GM12874 (cell line): ENCODE results near the gene NAA50.

Source experiments
- TF ChIP-seq, protein P1 (sequence below): IDR thresholded peaks from 2 replicates; pipeline ENCODE4 v1.5.1; 2011; ENCODE audit warnings: low read depth, mild to moderate bottlenecking, control low read depth, low read length, moderate library complexity; ENCODE audit not compliant: insufficient read depth

The NAA50 gene

DNA sequence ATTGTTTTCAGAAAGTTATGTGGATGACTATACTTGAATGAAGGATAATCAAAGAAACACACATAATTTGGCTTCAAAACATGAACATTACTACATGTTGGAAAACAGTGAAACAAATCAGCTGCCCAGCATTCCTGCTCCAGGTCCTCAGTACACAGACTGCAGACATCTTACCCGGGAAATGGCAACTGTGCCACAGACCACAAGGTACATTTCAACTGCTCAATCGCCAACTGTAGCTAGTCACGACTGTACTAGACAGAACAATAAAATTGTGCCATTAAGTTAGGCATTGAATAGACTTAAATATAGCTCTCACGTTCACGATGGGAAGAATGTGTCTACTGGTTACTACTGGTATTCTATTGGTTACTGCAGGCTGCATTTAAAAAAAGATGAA is 5.0 kb downstream of the NAA50 start:
- TF ChIP-seq, protein P1, sequence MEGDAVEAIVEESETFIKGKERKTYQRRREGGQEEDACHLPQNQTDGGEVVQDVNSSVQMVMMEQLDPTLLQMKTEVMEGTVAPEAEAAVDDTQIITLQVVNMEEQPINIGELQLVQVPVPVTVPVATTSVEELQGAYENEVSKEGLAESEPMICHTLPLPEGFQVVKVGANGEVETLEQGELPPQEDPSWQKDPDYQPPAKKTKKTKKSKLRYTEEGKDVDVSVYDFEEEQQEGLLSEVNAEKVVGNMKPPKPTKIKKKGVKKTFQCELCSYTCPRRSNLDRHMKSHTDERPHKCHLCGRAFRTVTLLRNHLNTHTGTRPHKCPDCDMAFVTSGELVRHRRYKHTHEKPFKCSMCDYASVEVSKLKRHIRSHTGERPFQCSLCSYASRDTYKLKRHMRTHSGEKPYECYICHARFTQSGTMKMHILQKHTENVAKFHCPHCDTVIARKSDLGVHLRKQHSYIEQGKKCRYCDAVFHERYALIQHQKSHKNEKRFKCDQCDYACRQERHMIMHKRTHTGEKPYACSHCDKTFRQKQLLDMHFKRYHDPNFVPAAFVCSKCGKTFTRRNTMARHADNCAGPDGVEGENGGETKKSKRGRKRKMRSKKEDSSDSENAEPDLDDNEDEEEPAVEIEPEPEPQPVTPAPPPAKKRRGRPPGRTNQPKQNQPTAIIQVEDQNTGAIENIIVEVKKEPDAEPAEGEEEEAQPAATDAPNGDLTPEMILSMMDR, result no peak

DNA sequence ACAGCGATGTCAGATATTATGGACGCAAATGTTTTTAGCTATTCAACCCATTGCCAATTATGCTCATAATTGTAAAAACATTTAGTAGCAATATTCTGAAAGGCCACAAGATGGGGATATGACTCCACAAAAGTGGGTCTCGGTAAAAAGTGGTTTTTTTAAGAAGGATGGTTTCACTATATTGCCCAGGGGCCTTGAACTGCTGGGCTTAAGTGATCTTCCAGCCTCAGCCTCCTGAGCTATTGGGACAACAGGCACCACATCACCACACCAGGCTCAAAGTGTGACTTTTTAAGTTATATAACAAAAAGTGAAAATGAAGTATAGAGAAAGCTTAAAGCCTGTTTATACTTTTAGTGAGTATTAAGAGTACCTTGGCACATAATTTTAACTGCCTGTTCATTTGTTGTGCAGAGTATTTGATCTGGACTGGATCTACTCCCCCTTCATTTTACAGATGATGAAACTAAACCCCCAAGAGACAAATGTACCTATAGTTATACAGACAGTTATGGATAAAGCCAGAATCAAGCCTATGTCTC is 9.4 kb downstream of the NAA50 start:
- TF ChIP-seq, protein P1, result peak; percentile 36; the same call in 1 of the 2 replicates

DNA sequence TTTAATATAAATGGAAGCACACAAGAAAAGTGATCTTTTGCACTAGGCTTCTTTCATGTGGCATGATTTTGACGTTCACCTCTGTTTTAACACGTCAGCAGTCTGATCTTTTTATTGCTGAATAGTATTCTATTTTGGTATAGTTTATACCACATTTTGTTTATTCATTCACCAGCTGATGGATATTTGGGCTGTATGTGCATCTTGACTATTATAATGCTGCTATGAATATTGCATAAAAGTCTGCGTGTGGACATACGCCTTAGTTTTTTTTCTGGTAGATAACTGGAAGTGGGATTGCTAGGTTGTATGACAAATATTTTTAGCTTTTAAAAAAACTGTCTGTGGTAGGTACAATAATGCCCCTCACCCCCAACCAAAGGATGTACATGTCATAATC is 14.4 kb downstream of the NAA50 start:
- TF ChIP-seq, protein P1, result no peak

DNA sequence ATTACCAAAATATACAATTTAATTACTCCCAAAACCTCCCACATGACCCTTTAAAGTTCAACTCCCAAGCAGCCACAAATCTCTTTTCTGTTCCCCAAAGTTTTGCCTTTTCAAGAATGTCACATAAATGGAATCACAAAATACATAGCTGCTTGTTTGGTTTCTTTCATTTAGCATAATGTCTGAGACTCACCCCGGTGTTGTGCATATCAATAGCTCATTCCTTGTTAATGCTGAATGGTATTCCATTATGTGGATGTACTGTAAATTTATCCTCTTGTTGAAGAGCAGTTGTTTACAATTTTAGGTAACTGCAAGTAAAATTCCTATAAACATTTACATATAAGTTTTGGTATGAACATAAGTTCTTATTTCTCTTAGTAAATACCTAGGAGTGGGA is 15.5 kb downstream of the NAA50 start:
- TF ChIP-seq, protein P1, result no peak

DNA sequence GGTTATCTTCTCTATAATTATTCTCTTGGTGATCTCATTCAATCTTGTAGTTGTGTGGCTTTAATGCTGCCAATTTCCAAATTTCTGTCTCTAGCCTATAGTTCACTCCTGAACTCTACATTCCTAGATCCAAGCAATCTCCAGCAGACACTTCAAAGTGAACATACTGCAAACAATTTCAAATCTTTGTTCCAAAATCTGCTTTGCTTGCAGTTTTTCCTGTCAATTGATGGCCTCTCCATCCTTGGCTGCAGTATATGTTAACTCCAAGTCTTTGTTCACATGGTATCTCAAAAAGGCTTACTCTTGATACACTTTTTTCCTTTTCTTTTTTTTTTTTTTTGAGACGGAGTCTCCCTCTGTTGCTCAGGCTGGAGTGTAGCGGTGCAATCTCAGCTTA is 17.4 kb downstream of the NAA50 start:
- TF ChIP-seq, protein P1, result no peak

DNA sequence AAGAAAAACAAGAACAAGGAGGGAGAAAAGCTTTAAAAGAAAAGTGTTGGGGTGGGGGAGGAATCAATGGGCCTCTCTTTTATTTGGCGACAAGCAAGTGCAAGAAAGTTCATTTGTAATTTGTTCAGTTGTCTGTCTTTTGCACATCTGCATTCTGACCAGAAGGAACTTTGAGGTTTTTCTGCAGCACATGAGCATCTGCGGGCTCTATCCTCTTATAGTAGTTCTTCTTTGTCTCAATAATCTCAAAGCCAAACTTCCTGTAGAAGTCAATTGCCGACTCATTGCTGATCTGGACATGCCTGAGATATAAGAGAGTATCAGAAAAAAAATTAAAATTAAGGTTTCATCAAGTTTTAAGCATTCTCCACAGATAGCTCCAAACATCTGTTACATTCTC is 24.4 kb downstream of the NAA50 start:
- TF ChIP-seq, protein P1, result no peak

DNA sequence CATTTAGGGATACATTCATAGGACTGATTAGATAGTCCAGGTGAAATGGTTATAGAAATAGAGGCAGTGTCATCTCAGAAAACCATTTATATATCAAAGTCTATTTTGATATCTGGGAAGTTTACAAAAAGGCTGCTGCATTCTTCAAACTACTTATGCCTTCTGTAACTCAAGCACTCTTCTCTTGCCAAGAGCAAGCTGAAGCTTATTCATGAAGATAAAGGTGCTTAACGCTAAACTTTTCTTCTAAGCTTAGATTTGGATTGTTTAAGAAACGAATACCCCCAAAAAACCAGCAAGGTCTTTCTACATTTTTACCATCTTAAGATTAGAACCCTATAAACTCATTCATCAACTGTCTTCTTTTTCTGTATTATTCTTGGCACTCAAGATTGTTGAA is 26.3 kb downstream of the NAA50 start:
- TF ChIP-seq, protein P1, result no peak
